GM12864 (cell line): ENCODE measurements around the gene GDE1.
A peak's percentile ranks its signal among the peaks of the same experiment; 100 is the strongest.
"Not testable (repeated sequence)": the region's sequence is repeated elsewhere in the genome, so short reads cannot be mapped to it uniquely, and the experiment has no call there.

Experiments
- DNase-seq: peaks from one replicate; pipeline ENCODE4 v3.0.0-alpha.2; 2011; ENCODE audit warnings: low read depth
- H3K4me3 ChIP-seq: 2 replicates; pipeline ENCODE4 v1.5.1; 2011; ENCODE audit warnings: mild to moderate bottlenecking, low read depth, low read length, control low read depth
- CTCF ChIP-seq: IDR thresholded peaks from 2 replicates; pipeline ENCODE4 v1.5.1; 2011; ENCODE audit warnings: low read depth, mild to moderate bottlenecking, moderate library complexity, low read length, control low read depth, inconsistent platforms; ENCODE audit errors: missing control alignments

Gene GDE1

GRCh38 chr16:19555938-19556771, 34.3 kb upstream of the GDE1 start:
- peak overlapping the region; percentile 82 for H3K4me3 ChIP-seq
- TF ChIP-seq CTCF, result no peak
- peak; percentile 42 for DNase-seq

- DNase-seq, result peak; percentile 94
- peak within 1 kb of the TSS; percentile 82 for H3K4me3 ChIP-seq
These were observed 33.5 kb upstream of the GDE1 start, which contains the start of gene VPS35L for GRCh38 chr16:19555186-19555937. Gene VPS35L, plus strand, starts transcription at chr16:19555703. Its CDS starts 27 bp downstream, at chr16:19555730.

GRCh38 chr16:19549673-19550072, 27.8 kb upstream of the GDE1 start:
- no peak overlapping the region for H3K4me3 ChIP-seq
- no peak for DNase-seq
- TF ChIP-seq CTCF, result no peak

More at GRCh38 chr16:19555186-19555937, 33.5 kb upstream of the GDE1 start, which contains the start of gene VPS35L:
- peak; percentile 88 for TF ChIP-seq CTCF

DNA sequence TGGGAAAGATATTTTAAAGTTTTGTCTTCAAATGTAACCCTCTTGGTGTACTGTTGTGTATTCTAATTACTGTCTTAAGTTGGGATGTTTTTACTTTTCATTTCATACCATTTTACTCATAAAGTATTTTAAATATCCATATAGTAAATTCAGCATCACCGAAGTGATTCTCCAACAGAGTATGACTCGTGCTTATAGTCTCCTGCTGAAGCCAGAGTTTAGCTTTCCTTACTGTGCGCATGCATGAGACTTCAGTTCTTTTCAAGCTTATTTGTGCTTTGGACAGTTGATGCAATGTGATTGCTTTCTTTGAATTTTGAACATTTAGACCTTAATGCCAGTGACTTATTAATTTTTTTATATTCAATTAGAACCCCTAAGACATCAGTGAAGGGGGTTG, 26.2 kb upstream of the GDE1 start:
- DNase-seq, result no peak
- no peak for TF ChIP-seq CTCF
- H3K4me3 ChIP-seq, result no peak overlapping the region

- DNase-seq, H3K4me3 ChIP-seq: not testable (repeated sequence)
These were observed 21.5 kb upstream of the GDE1 start for GRCh38 chr16:19543278-19543996.

DNA sequence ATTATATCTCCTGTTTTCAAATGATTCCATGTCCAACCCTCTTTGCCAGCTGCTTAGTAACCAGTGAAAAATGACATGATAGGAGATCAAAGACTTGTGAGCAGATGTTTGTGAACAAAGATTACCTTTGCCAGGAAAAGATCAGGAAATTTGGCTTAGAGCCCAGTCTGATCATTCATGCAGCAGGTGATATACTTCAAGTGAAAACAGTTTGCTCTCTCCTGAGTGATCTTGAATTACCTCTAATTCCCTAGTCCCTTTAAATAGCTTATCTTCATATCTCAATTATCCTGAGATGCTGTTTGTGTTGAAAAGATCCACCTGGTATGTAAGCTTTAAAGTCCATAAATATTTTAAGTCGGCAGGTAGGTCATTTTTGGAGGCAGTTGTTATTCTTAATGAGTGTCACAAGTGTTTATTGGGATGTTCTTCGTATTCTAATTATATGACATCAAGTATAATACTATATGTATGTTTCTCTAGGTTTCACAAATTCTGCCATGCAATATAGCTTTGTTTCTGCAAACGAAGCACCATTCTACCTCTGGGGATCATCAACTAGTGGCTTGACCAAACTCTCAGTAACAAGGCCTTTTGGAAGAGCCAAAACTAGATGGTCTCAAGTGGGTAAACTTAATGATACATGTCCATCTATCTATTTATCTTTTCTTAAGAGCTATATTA, 20.4 kb upstream of the GDE1 start:
- DNase-seq, result no peak
- H3K4me3 ChIP-seq, result no peak overlapping the region
- no peak for TF ChIP-seq CTCF
